Stimulated activated CD4-positive, alpha-beta T cell treated with anti-CD3 and anti-CD28 coated beads, Interleukin-15, amount 100 ng/mL, for 24 hours (primary cell): Measurements from ENCODE around the gene CMTR1.
A peak's percentile ranks its signal among the peaks of the same experiment; 100 is the strongest.

Experiments
- DNase-seq: peaks from one replicate; pipeline ENCODE4 v3.0.0-alpha.2; 2020

Gene CMTR1

GRCh38 chr6:37516076-37516919 lies 83.3 kb downstream of the CMTR1 start:
- peak; percentile 91 for DNase-seq

- DNase-seq = peak; percentile 41
These were observed 83.9 kb downstream of the CMTR1 start for GRCh38 chr6:37516920-37517405.

- peak; percentile 82 for DNase-seq
These were observed 84.4 kb downstream of the CMTR1 start for GRCh38 chr6:37517411-37517812.

- no peak for DNase-seq
These were observed 85.1 kb downstream of the CMTR1 start for GRCh38 chr6:37518116-37518515.

GRCh38 chr6:37519461-37519860 lies 86.4 kb downstream of the CMTR1 start:
- DNase-seq = no peak

GRCh38 chr6:37520926-37521325 lies 87.9 kb downstream of the CMTR1 start:
- no peak for DNase-seq

GRCh38 chr6:37521674-37522073 lies 88.7 kb downstream of the CMTR1 start:
- DNase-seq = no peak

- no peak for DNase-seq
These were observed 89.8 kb downstream of the CMTR1 start for GRCh38 chr6:37522836-37523235.

- no peak for DNase-seq
These were observed 90.4 kb downstream of the CMTR1 start for GRCh38 chr6:37523412-37523811.

GRCh38 chr6:37524025-37524969 lies 91.3 kb downstream of the CMTR1 start:
- DNase-seq = no peak

GRCh38 chr6:37524970-37525318 lies 91.9 kb downstream of the CMTR1 start:
- no peak for DNase-seq

- DNase-seq = no peak
These were observed 92.7 kb downstream of the CMTR1 start for GRCh38 chr6:37525460-37526357.

GRCh38 chr6:37528541-37528940 lies 95.5 kb downstream of the CMTR1 start:
- DNase-seq = no peak

GRCh38 chr6:37530297-37530696 lies 97.3 kb downstream of the CMTR1 start:
- DNase-seq = no peak

GRCh38 chr6:37531026-37531425 lies 98.0 kb downstream of the CMTR1 start:
- no peak for DNase-seq
